ENCODE data around the gene TPR. TPM values are rescaled to one million over a fixed set of nuclear protein-coding genes. Genes with fewer than 3 reads are reported as not detected.

TPR gene
- total and polyA plus RNA-seq, 2 experiments from 2014 or later = 58.4 to 65.1 TPM

GRCh38 chr1:186271032-186271431, 104.0 kb downstream of the TPR start:
- Histone ChIP-seq H4K20me1 (ENCODE audit: insufficient read depth, poor library complexity, severe bottlenecking) (no peaks in the 10 kb centered on the region), H3K9me2 (replicated peaks; ENCODE audit: insufficient read depth) (no peaks in the 10 kb centered on the region), H3K4me3 (no peak overlapping the region), H3K4me1 (ENCODE audit: insufficient read depth) (no peaks in the 10 kb centered on the region), H3K79me2 (no peaks in the 10 kb centered on the region), H3K4me2 (no peak overlapping the region), H3K36me3 (replicated peaks; ENCODE audit: insufficient read depth, low read depth) (no peaks in the 10 kb centered on the region), H3K27me3 (no peaks in the 10 kb centered on the region), H2AFZ (no peak overlapping the region), H3K9me3 (ENCODE audit: low read depth) (no peaks in the 10 kb centered on the region), H3K27ac (no peak overlapping the region)
- WGBS (ENCODE audit: low lambda C conversion rate, missing lambda C conversion rate) = 88% methylated on average over 6 of the region's 6 CpGs
- DNase-seq (ENCODE audit: low spot score) = no peak
- TF ChIP-seq CTCF (IDR thresholded peaks at IDR 0.05; ENCODE audit: poor library complexity) (no peak), EZH2 (IDR thresholded peaks at IDR 0.05; ENCODE audit: borderline replicate concordance) (no peak), EZH2phosphoT487 (IDR thresholded peaks at IDR 0.05; ENCODE audit: low read depth, severe bottlenecking, unreplicated experiment) (no peak)

Other genes with a start within 250 kb of the TPR start
- 2.0 and 2.1 TPM in 2 replicates for gene PRG4, start 79.0 kb downstream of the TPR start, total RNA-seq
- gene PRG4, start 79.0 kb downstream of the TPR start, polyA plus RNA-seq = 1.1 and 3.9 TPM in 2 replicates
- 22.1 and 29.2 TPM in 2 replicates for gene ODR4, start 585 bp upstream of the TPR start, total RNA-seq
- gene ODR4, start 585 bp upstream of the TPR start, polyA plus RNA-seq = 22.3 and 22.8 TPM in 2 replicates
- not detected in 2 replicates for gene PDC, start 85.9 kb upstream of the TPR start, total RNA-seq
- gene PDC, start 85.9 kb upstream of the TPR start, polyA plus RNA-seq = 0.13 TPM in 1 of 2 replicates, not detected in the other

Measured in hepatocyte (in vitro differentiated cells).